ENCODE results near the gene ABRACL. TPM values are rescaled to one million over a fixed set of nuclear protein-coding genes. Genes with fewer than 3 reads are reported as not detected.

ABRACL gene
- total and polyA plus RNA-seq, 2 donors (not counting 3 experiments of a cell fraction or from before 2014, with no cell fraction given): 54.4 to 87.4 TPM

DNA sequence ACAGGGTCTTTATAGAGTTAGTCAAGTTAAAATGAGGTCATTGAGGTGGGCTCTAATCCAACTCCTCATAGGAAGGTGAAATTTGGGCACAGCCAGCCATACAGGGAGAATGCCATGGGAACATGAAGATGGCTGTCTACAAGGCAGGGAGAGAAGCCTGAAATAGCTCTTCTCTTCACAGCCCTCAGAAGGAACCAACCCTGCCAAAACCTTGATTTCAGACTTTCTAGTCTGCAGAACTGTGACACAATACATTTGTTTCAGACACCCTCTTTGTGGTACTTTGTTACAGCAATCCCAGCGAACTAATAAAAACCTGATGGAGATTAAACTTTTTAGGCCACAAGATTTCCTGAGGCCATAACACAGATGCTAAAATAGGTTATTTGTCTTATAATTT lies 63.3 kb downstream of the ABRACL start:
- no peaks in the 10 kb centered on the region for H4K20me1 ChIP-seq (replicated peaks; ENCODE audit: control insufficient read depth, extremely low read depth, insufficient read depth, low read length)
- dilution Hi-C loops (cut with MboI; ENCODE audit: extremely low pct_ligation_motif_present, low sequenced_read_pairs): no loop called here

More for the DNA sequence above, 63.3 kb downstream of the ABRACL start:
- Histone ChIP-seq H3K4me1 (ENCODE audit: control insufficient read depth, extremely low read depth, insufficient read depth, low read length) (no peaks in the 10 kb centered on the region), H3K9ac (replicated peaks; ENCODE audit: extremely low read depth, insufficient read depth, low read length) (no peak overlapping the region), H3K4me3 (replicated peaks in 1 of 3; ENCODE audit: insufficient read depth in 1 of 3, low read depth in 1 of 3, low read length in 3 of 3) (no peak overlapping the region), H3K36me3 (ENCODE audit: control insufficient read depth in 2 of 2, extremely low read depth in 1 of 2, insufficient read depth in 2 of 2, low read length in 2 of 2) (no peaks in the 10 kb centered on the region), H3K4me2 (ENCODE audit: insufficient read depth, low read length) (no peak overlapping the region), H3K79me2 (ENCODE audit: control insufficient read depth, insufficient read depth, low read length) (no peaks in the 10 kb centered on the region), H3K27ac (ENCODE audit: insufficient read depth, low read depth, low read length) (no peak overlapping the region), H3K9me1 (replicated peaks; ENCODE audit: control insufficient read depth, extremely low read depth, insufficient read depth, low read length) (no peaks in the 10 kb centered on the region), H3K9me3 (replicated peaks; ENCODE audit: control insufficient read depth, insufficient read depth, low read length) (no peaks in the 10 kb centered on the region), H2AFZ (ENCODE audit: low read depth, low read length) (no peak overlapping the region), H3K27me3 (ENCODE audit: control insufficient read depth in 2 of 2, insufficient read depth in 2 of 2, low read length in 2 of 2) (no peaks in the 10 kb centered on the region)
- ChIA-PET POLR2A (no interaction called here), CTCF (no interaction called here)
- BruUV-seq (replicated peaks): no TSS peak
- intact Hi-C loops (cut with micrococcal nuclease): no loop called here
- FAIRE-seq (no peak), DNase-seq (ENCODE audit: low read depth, low spot score) (no peak)
- TF ChIP-seq JUN (IDR thresholded peaks at IDR 0.05; ENCODE audit: borderline replicate concordance, insufficient read depth, insufficient read length, low read depth): no peak
- TF ChIP-seq, protein P1, sequence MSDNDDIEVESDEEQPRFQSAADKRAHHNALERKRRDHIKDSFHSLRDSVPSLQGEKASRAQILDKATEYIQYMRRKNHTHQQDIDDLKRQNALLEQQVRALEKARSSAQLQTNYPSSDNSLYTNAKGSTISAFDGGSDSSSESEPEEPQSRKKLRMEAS (IDR thresholded peaks at IDR 0.05; ENCODE audit: insufficient read depth, insufficient read length): no peak

Other genes with a start within 250 kb of the ABRACL start
- not detected in 2 replicates for gene ECT2L, start 232.7 kb upstream of the ABRACL start, total RNA-seq
- not detected in 2 replicates for gene ECT2L, start 232.7 kb upstream of the ABRACL start, polyA plus RNA-seq
- gene REPS1, start 40.5 kb upstream of the ABRACL start, total RNA-seq: 26.3 and 35.0 TPM in 2 replicates
- gene REPS1, start 40.5 kb upstream of the ABRACL start, polyA plus RNA-seq: 20.6 TPM in 2 replicates
- gene HECA, start 106.3 kb downstream of the ABRACL start, total RNA-seq: 16.7 and 18.2 TPM in 2 replicates
- gene HECA, start 106.3 kb downstream of the ABRACL start, polyA plus RNA-seq: 4.1 and 5.8 TPM in 2 replicates